Transverse colon (tissue), 4 donors: Measurements from ENCODE around the gene TMEM30B. TPM values are rescaled to one million over a fixed set of nuclear protein-coding genes. Genes with fewer than 3 reads are reported as not detected.

ENCODE experiments used
- DNase-seq: peaks from one replicate; pipeline ENCODE4 v3.0.0-alpha.2; 2019
- H3K27ac ChIP-seq, 4 donors: fragments of 200-600 bp; sonication (generic); 2 replicates each; pipeline ENCODE4 v1.5.1; 2016 to 2018; ENCODE audit warnings: inconsistent platforms in 4 of 4
- H3K27me3 ChIP-seq: fragments of 200-600 bp; sonication (generic); 2 replicates; pipeline ENCODE4 v1.5.1; 2017; ENCODE audit warnings: inconsistent platforms
- H3K36me3 ChIP-seq, 4 donors: fragments of 200-600 bp; sonication (generic); 2 replicates each; pipeline ENCODE4 v1.5.1; 2017 to 2019; ENCODE audit warnings: inconsistent platforms in 4 of 4
- H3K4me1 ChIP-seq, 4 donors: fragments of 200-600 bp; sonication (generic); 2 replicates each; pipeline ENCODE4 v1.5.1; 2017 to 2020; ENCODE audit warnings: inconsistent platforms in 4 of 4
- H3K4me3 ChIP-seq, 4 donors: fragments of 200-600 bp; sonication (generic); 1 replicate in 1 of 4; 2 replicates in 3 of 4; pipeline versions ENCODE4 v1.5.1 to v1.6.1; 2017 to 2019; ENCODE audit warnings: inconsistent platforms in 4 of 4
- H3K9me3 ChIP-seq, 2 donors: fragments of 200-600 bp; sonication (generic); 2 replicates each; pipeline ENCODE4 v1.5.1; 2017 to 2019; ENCODE audit warnings: inconsistent platforms in 2 of 2
- EP300 ChIP-seq: sonication (generic); formaldehyde crosslinking; IDR thresholded peaks from one replicate; pipeline ENCODE4 v1.6.1; 2017; ENCODE audit warnings: antibody characterized with exemption, low read depth
- POLR2A ChIP-seq: fragments of 450-650 bp; IDR thresholded peaks from one replicate; pipeline ENCODE4 v1.6.1; 2016; ENCODE audit warnings: antibody characterized with exemption, mild to moderate bottlenecking, moderate library complexity
- POLR2AphosphoS5 ChIP-seq, 3 donors: sonication (generic); formaldehyde crosslinking; IDR thresholded peaks; one replicate each; pipeline ENCODE4 v1.6.1; 2016; ENCODE audit warnings: antibody characterized with exemption in 3 of 3
- WGBS, 2 donors: methylation state at CpG; one replicate each; pipeline ENCODE4 v1.1.5; 2018; ENCODE audit warnings: low coverage in 1 of 2; 5-methylcytosine and 5-hydroxymethylcytosine counted together
- in situ Hi-C, 4 donors: fragments of 200-750 bp; cut with MboI; loops; one replicate each; pipeline versions ENCODE4 v1.15.0 to v1.15.1; 2017; ENCODE audit warnings: low sequenced_read_pairs in 3 of 4, low pct_ligation_motif_present in 1 of 4, low pct_unique_long_range_greater_than_20kb in 1 of 4
- intact Hi-C: fragments of 100-400 bp; cut with DNase I; formaldehyde crosslinking; loops from one replicate; pipeline ENCODE4 v1.15.1; 2023; ENCODE audit warnings: low total_unique reads
- total RNA-seq, 4 donors: library from RNA; depleted of rRNA; stranded (reverse); fragments of >200 nt; gene quantifications; one replicate each; pipeline ENCODE4 v1.1.0, GENCODE V29; 2016
- TF ChIP-seq, protein P1 (sequence below), 5 experiments: fragments of 200-600 bp in 3 of 5; fragments of 450-650 bp in 2 of 5; sonication (generic) in 3 of 5; IDR thresholded peaks; 1 replicate in 2 of 5; 2 replicates in 3 of 5; pipeline ENCODE4 v1.5.1; 2016 to 2017; ENCODE audit warnings: antibody characterized with exemption in 5 of 5, inconsistent platforms in 3 of 5, mild to moderate bottlenecking in 2 of 5, moderate library complexity in 1 of 5

TMEM30B gene
- total RNA-seq, 4 donors from 2014 or later, result 50.4 to 141 (median 71.2) TPM

- H3K4me1 ChIP-seq, result peaks cover 0 to 44% (median 11%) of the 10 kb centered on the region in 4 donors
- TF ChIP-seq, protein P1, sequence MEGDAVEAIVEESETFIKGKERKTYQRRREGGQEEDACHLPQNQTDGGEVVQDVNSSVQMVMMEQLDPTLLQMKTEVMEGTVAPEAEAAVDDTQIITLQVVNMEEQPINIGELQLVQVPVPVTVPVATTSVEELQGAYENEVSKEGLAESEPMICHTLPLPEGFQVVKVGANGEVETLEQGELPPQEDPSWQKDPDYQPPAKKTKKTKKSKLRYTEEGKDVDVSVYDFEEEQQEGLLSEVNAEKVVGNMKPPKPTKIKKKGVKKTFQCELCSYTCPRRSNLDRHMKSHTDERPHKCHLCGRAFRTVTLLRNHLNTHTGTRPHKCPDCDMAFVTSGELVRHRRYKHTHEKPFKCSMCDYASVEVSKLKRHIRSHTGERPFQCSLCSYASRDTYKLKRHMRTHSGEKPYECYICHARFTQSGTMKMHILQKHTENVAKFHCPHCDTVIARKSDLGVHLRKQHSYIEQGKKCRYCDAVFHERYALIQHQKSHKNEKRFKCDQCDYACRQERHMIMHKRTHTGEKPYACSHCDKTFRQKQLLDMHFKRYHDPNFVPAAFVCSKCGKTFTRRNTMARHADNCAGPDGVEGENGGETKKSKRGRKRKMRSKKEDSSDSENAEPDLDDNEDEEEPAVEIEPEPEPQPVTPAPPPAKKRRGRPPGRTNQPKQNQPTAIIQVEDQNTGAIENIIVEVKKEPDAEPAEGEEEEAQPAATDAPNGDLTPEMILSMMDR (IDR thresholded peaks at IDR 0.05), result no peak
- TF ChIP-seq POLR2AphosphoS5 (IDR thresholded peaks at IDR 0.05), result no peak
- TF ChIP-seq POLR2A, result no peak
- in situ Hi-C loops, result loop anchor here in 3 of 4 donors (25.0 kb wide), 2 partner anchors 452 to 552 kb away; no protein-coding TSS in a partner anchor
- 37 to 59% methylated on average over 3 to 4 of the region's 4 CpGs for WGBS, 2 donors
- H3K9me3 ChIP-seq, result no peaks in the 10 kb centered on the region
- H3K27ac ChIP-seq, result peak overlapping the region in 2 of 4 donors; percentile 18 to 41
- H3K27me3 ChIP-seq, result peaks cover 11% of the 10 kb centered on the region
- no peak overlapping the region for H3K4me3 ChIP-seq
- intact Hi-C loops, result no loop called here
- H3K36me3 ChIP-seq, result no peaks in the 10 kb centered on the region
- DNase-seq, result no peak
Observed at GRCh38 chr14:61285364-61285763, 4.2 kb upstream of the TMEM30B start.

DNA sequence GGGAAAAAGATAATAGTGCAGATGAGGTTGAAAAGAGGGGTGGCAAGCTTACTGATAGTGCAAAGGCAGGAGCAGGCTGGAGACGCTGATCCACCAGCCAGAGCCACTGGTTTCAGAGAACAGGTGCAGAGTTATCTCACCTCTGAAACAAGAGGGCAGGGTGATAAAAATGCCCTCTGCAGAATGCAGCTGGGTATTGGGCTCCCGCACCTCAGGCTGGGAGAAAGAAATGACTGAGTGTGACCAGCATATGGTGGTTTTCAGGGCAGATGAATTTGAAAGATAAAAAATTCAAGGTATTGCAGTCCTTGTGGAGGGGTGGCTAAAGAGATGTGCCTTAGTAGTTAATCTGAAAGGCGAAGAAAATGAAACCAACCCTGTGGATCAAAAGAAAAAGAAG, 2.9 kb upstream of the TMEM30B start:
- peaks cover 18% of the 10 kb centered on the region for H3K27me3 ChIP-seq
- no peaks in the 10 kb centered on the region for H3K36me3 ChIP-seq
- 50 to 54% methylated on average over 1 to 3 of the region's 3 CpGs for WGBS, 2 donors
- H3K27ac ChIP-seq, result peak overlapping the region in 1 of 4 donors; percentile 37
- peaks cover 0 to 44% (median 11%) of the 10 kb centered on the region in 4 donors for H3K4me1 ChIP-seq
- intact Hi-C loops, result no loop called here
- H3K9me3 ChIP-seq, result no peaks in the 10 kb centered on the region
- in situ Hi-C loops, result loop anchor here in 3 of 4 donors (25.0 kb wide), 2 partner anchors 453 to 553 kb away; no protein-coding TSS in a partner anchor
- DNase-seq, result no peak
- TF ChIP-seq EP300 (no peak), POLR2AphosphoS5 (IDR thresholded peaks at IDR 0.05) (no peak), POLR2A (no peak)
- TF ChIP-seq, protein P1 (IDR thresholded peaks at IDR 0.05), result no peak
- H3K4me3 ChIP-seq, result peak overlapping the region in 1 of 4 donors; percentile 3

DNA sequence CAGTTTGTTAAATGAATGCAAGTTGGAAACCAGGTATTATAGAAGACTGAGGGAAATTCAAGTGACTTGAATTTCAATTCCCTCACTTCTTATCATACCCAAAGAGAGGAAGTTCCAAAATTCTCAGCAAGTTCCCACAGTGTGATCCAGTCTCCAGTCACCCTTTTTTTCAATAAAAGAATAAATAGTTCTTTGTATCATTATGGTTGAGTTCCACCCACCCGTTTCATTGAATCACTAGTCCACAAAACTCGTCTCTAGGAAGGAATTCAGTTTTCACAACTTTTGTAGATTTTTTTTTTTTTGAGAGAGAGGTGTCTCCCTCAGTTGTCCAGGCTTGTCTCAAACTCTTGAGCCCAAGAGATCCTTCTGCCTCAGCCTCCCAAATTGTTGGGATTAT, 1.6 kb upstream of the TMEM30B start:
- Histone ChIP-seq H3K27ac (no peak overlapping the region), H3K27me3 (peaks cover 18% of the 10 kb centered on the region), H3K36me3 (no peaks in the 10 kb centered on the region), H3K4me3 (no peak overlapping the region), H3K4me1 (peaks cover 0 to 44% (median 11%) of the 10 kb centered on the region in 4 donors), H3K9me3 (no peaks in the 10 kb centered on the region)
- 77 to 86% methylated on average over 2 of the region's 2 CpGs for WGBS, 2 donors
- no peak for TF ChIP-seq POLR2A
- TF ChIP-seq, protein P1 (IDR thresholded peaks at IDR 0.05), result no peak
- TF ChIP-seq EP300, result no peak
- no peak for TF ChIP-seq POLR2AphosphoS5 (IDR thresholded peaks at IDR 0.05)
- no peak for DNase-seq
- in situ Hi-C loops (loop anchor here in 3 of 4 donors (25.0 kb wide), 2 partner anchors 455 to 555 kb away; no protein-coding TSS in a partner anchor), intact Hi-C loops (no loop called here)

DNA sequence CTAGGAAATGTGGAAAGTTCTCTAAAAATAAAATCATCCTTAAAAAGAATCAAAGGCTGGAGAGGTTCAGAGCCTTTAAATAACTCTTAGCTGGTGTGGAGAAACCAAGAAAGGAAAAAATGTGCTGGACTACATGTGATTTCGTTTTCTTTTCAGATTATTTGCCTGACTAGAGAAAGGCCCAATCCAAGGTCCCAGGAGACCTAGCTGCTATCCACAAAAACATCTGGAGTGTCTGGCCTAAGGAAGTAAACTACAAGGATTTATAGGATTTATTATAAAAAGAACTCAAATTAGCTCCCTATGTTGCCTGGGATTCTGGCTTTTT, 774 bp upstream of the TMEM30B start:
- in situ Hi-C loops (loop anchor here in 3 of 4 donors (25.0 kb wide), 2 partner anchors 455 to 555 kb away; no protein-coding TSS in a partner anchor), intact Hi-C loops (no loop called here)
- Histone ChIP-seq H3K27ac (peak overlapping the region; percentile 89 to 97 (median 94)), H3K36me3 (no peaks in the 10 kb centered on the region), H3K4me1 (peaks cover 0 to 44% (median 13%) of the 10 kb centered on the region in 4 donors), H3K4me3 (peak overlapping the region in 2 of 4 donors; percentile 52 to 70), H3K9me3 (no peaks in the 10 kb centered on the region), H3K27me3 (peaks cover 18% of the 10 kb centered on the region)
- DNase-seq, result no peak
- TF ChIP-seq EP300, result no peak
- TF ChIP-seq, protein P1 (IDR thresholded peaks at IDR 0.05), result no peak
- 45 to 63% methylated on average over 1 of the region's 1 CpG for WGBS, 2 donors
